Mesothelial cell of epicardium (in vitro differentiated cells): Measurements from ENCODE around the gene MN1. TPM values are rescaled to one million over a fixed set of nuclear protein-coding genes. Genes with fewer than 3 reads are reported as not detected.

Experiments
- DNase-seq, 2 experiments: peaks; one replicate each; pipeline ENCODE4 v3.0.0; 2021; ENCODE audit warnings: low spot score in 2 of 2; ENCODE audit not compliant: unreplicated experiment in 2 of 2
- H3K27ac Mint-ChIP-seq: 2 replicates; pipeline ENCODE4 v1.8.0; 2021; ENCODE audit warnings: mixed read lengths
- H3K27me3 Mint-ChIP-seq: 2 replicates; pipeline ENCODE4 v1.8.0; 2021; ENCODE audit warnings: low read depth, mixed read lengths
- H3K36me3 Mint-ChIP-seq: 2 replicates; pipeline ENCODE4 v1.8.0; 2021; ENCODE audit warnings: mixed read lengths
- H3K4me1 Mint-ChIP-seq: 2 replicates; pipeline ENCODE4 v1.8.0; 2021; ENCODE audit warnings: mixed read lengths
- H3K4me3 Mint-ChIP-seq: 2 replicates; pipeline ENCODE4 v1.8.0; 2021; ENCODE audit warnings: mild to moderate bottlenecking, moderate library complexity, mixed read lengths
- H3K9me3 Mint-ChIP-seq: 2 replicates; pipeline ENCODE4 v1.8.0; 2021; ENCODE audit warnings: mixed read lengths
- CTCF ChIP-seq: fragments of 200-600 bp; sonication (generic); IDR thresholded peaks from one replicate; pipeline ENCODE4 v1.5.0; 2021; ENCODE audit warnings: antibody characterized with exemption; ENCODE audit not compliant: unreplicated experiment
- total RNA-seq: library from RNA; stranded (reverse); gene quantifications from 3 replicates; pipeline ENCODE4 v1.2.1, GENCODE V29; 2021

Gene MN1
- total RNA-seq, 1 donor from 2014 or later = 47.8 TPM

- peak overlapping the region; percentile 59 for H3K27ac Mint-ChIP-seq
These were observed 40.6 kb upstream of the MN1 start for GRCh38 chr22:27842201-27842600.

DNA sequence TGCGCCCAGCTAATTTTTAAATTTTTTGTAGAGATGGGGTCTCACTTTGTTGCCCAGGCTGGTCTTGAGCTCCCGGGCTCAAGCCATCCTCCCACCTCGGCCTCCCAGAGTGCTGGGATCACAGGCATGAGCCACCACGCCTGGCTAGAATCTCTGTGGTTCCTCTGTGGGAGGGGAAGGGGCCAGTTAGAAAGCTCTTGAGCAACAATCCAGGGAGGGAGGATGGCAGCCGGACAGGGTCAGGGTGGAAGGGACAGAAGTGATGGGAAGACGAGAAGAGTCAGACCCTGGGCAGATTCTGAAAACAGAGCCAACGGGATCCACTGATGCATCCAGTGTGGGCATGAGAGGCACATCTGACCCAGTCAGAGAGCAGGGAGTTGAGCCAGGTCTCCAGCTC, 38.9 kb upstream of the MN1 start:
- H3K9me3 Mint-ChIP-seq = peaks cover 10% of the 10 kb centered on the region
- H3K36me3 Mint-ChIP-seq = peaks cover 8% of the 10 kb centered on the region
- no peaks in the 10 kb centered on the region for H3K27me3 Mint-ChIP-seq
- H3K4me1 Mint-ChIP-seq = peaks cover 46% of the 10 kb centered on the region
- TF ChIP-seq CTCF = no peak
- H3K4me3 Mint-ChIP-seq = no peak overlapping the region
- no peak for DNase-seq
- no peak overlapping the region for H3K27ac Mint-ChIP-seq

More at GRCh38 chr22:27842201-27842600, 40.6 kb upstream of the MN1 start:
- peaks cover 7% of the 10 kb centered on the region for H3K9me3 Mint-ChIP-seq
- H3K4me1 Mint-ChIP-seq = peaks cover 48% of the 10 kb centered on the region
- peaks cover 14% of the 10 kb centered on the region for H3K36me3 Mint-ChIP-seq
- no peaks in the 10 kb centered on the region for H3K27me3 Mint-ChIP-seq
- DNase-seq = no peak
- TF ChIP-seq CTCF = no peak
- no peak overlapping the region for H3K4me3 Mint-ChIP-seq

DNA sequence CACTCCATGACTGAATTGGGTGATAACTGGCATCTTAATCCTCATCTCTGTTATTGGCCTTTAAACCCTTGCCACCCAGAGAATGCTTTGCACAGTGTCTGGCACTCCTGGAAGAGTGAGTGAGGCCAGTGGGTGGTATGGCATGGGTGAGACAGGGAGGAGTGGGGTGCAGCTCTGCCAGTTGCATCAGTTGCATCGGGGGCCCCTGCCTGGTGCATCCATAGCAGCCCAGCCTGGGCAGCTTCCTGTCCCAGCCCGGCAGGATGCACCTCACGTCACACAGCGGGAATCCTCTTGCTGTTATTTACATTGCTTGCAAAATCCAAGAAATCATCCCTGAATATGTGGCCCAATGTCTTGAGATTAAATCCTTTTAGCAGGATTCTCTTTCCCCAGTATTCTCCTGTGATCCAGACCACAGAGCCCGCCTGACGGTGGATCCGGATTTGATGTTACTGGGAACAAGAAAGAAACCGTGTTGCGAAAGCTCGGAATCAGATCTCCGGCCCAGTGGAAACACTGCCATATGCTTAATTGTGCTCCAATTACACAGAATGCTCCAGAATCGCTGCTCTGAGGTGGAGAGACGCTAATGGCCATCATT, 37.6 kb upstream of the MN1 start:
- no peak overlapping the region for H3K27ac Mint-ChIP-seq
- peaks cover 10% of the 10 kb centered on the region for H3K9me3 Mint-ChIP-seq
- no peaks in the 10 kb centered on the region for H3K27me3 Mint-ChIP-seq
- DNase-seq = no peak
- peaks cover 8% of the 10 kb centered on the region for H3K36me3 Mint-ChIP-seq
- H3K4me1 Mint-ChIP-seq = peaks cover 43% of the 10 kb centered on the region
- no peak for TF ChIP-seq CTCF
- H3K4me3 Mint-ChIP-seq = no peak overlapping the region

DNA sequence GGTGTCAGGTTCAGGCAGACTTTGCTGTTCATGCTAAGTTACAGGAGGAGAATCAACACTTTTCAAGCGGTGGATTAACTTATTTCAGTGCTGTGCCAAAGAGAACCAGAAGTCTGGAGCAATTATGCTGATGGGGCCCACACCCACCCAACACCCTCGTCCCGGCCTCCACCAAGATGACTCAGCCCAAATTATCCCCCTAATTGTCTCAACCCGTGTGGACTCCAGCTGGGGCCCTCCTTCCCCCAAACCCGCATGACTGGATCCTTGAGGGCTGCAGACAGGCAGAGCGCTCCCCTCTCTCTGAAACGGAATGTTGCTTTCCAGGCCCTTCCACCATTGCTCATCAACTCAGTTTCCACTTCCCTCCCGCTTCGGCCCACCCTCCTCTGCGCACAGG, 34.6 kb upstream of the MN1 start:
- Mint-ChIP-seq H3K4me1 (peaks cover 30% of the 10 kb centered on the region), H3K36me3 (peaks cover 8% of the 10 kb centered on the region), H3K27me3 (no peaks in the 10 kb centered on the region), H3K9me3 (peaks cover 10% of the 10 kb centered on the region), H3K4me3 (no peak overlapping the region), H3K27ac (peak overlapping the region; percentile 95)
- no peak for TF ChIP-seq CTCF
- DNase-seq = no peak

DNA sequence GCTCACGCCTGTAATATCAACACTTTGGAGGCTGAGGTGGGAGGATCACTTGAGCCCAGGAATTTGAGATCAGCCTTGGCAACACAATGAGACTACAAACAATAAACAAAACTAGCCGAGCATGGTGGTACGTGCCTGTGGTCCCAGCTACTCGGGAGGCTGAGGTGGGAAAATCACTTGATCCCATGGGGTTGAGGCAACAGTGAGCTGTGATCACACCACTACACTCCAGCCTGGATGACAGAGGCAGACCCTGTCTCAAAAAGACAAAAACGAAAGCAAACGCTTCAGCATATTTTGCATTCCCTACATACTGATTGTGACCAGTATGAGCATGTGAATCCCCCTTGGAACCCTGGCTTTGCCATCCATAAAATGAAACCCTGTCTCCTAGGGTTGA, 33.9 kb upstream of the MN1 start:
- Mint-ChIP-seq H3K36me3 (peaks cover 8% of the 10 kb centered on the region), H3K4me3 (no peak overlapping the region), H3K4me1 (peaks cover 33% of the 10 kb centered on the region), H3K9me3 (peaks cover 10% of the 10 kb centered on the region), H3K27me3 (no peaks in the 10 kb centered on the region), H3K27ac (peak overlapping the region; percentile 95)
- DNase-seq = no peak
- TF ChIP-seq CTCF = no peak
